Fibroblast of skin of right quadriceps (primary cell): Measurements from ENCODE around the gene YDJC.
A peak's percentile ranks its signal among the peaks of the same experiment; 100 is the strongest.
"Not testable (repeated sequence)": the region's sequence is repeated elsewhere in the genome, so short reads cannot be mapped to it uniquely, and the experiment has no call there.

ENCODE experiments used
- DNase-seq: peaks from one replicate; pipeline ENCODE4 v3.0.0-alpha.2; 2013

YDJC gene

GRCh38 chr22:21629255-21630149 lies at the start of gene YDJC:
YDJC (minus strand) TSS chr22:21630022; CDS start chr22:21630014, 8 bp downstream.
- DNase-seq = peak; percentile 88

GRCh38 chr22:21679383-21679782 lies 49.6 kb upstream of the YDJC start:
- DNase-seq = no peak

- DNase-seq = not testable (repeated sequence)
Measured at GRCh38 chr22:21678842-21679241, 49.0 kb upstream of the YDJC start.

GRCh38 chr22:21677606-21678443 lies 48.0 kb upstream of the YDJC start:
- DNase-seq = no peak

GRCh38 chr22:21674638-21675245 lies 44.9 kb upstream of the YDJC start:
- DNase-seq = no peak

GRCh38 chr22:21673534-21674321 lies 43.9 kb upstream of the YDJC start:
- no peak for DNase-seq

GRCh38 chr22:21672107-21672629 lies 42.3 kb upstream of the YDJC start:
- no peak for DNase-seq

- DNase-seq = no peak
Measured at GRCh38 chr22:21669026-21669425, 39.2 kb upstream of the YDJC start.

- DNase-seq = no peak
Measured at GRCh38 chr22:21666786-21667185, 37.0 kb upstream of the YDJC start.

- DNase-seq = no peak
Measured at GRCh38 chr22:21665047-21665851, 35.4 kb upstream of the YDJC start.

GRCh38 chr22:21663738-21664137 lies 33.9 kb upstream of the YDJC start:
- DNase-seq = no peak

GRCh38 chr22:21661991-21662390 lies 32.2 kb upstream of the YDJC start:
- no peak for DNase-seq

GRCh38 chr22:21660904-21661303 lies 31.1 kb upstream of the YDJC start:
- DNase-seq = no peak

GRCh38 chr22:21659864-21660525 lies 30.2 kb upstream of the YDJC start:
- DNase-seq = no peak

- DNase-seq = peak; percentile 36
Measured at GRCh38 chr22:21657360-21658032, 27.7 kb upstream of the YDJC start.

GRCh38 chr22:21657020-21657359 lies 27.2 kb upstream of the YDJC start:
- DNase-seq = no peak

GRCh38 chr22:21652547-21653545 lies 23.0 kb upstream of the YDJC start:
- no peak for DNase-seq

- peak; percentile 86 for DNase-seq
Measured at GRCh38 chr22:21652010-21652546, 22.3 kb upstream of the YDJC start.

- no peak for DNase-seq
Measured at GRCh38 chr22:21651521-21652009, 21.7 kb upstream of the YDJC start.
